HCT116 (cell line): ENCODE results near the gene IL17RD. TPM values are rescaled to one million over a fixed set of nuclear protein-coding genes. Genes with fewer than 3 reads are reported as not detected.

Experiments used
- ATAC-seq: fragments of 200-7000 bp; cut with Tn5 transposase; 2 replicates; pipeline ENCODE4 v1.9.1; 2020; ENCODE audit warnings: mild to moderate bottlenecking, moderate library complexity
- BruUV-seq: library from RNA; stranded (reverse); fragments of 400-500 nt; replicated peaks from 2 replicates; lab custom pipeline; 2021; lab: Mats Ljungman, UMichigan
- CTCF ChIA-PET: fragments of 300-600 bp; sonication (Branson Sonifier 250); formaldehyde crosslinking; loops from one replicate; lab custom pipeline; 2021; ENCODE audit warnings: antibody characterized with exemption; lab: Charles Lee
- POLR2A ChIA-PET: fragments of 300-600, 350-600 bp; sonication (Branson Sonifier 250); formaldehyde crosslinking; loops from one replicate; lab custom pipeline; 2021; ENCODE audit warnings: antibody characterized with exemption; lab: Charles Lee
- RAD21 ChIA-PET, 2 experiments: fragments of 300-600 bp; sonication (Branson Sonifier 250); formaldehyde crosslinking; loops; one replicate each; lab custom pipeline; 2023; ENCODE audit warnings: low total read pairs in 2 of 2; ENCODE audit not compliant: uncharacterized antibody in 2 of 2, unreplicated experiment in 2 of 2, low non-redundant PET in 1 of 2; lab: Charles Lee
- DNase-seq: peaks from one replicate; pipeline ENCODE4 v3.0.0-alpha.2; 2010; ENCODE audit warnings: low read depth, low spot score
- H2AFZ ChIP-seq: fragments of 200-600 bp; shearing (Covaris generic), sonication (generic); 2 replicates; pipeline ENCODE4 v1.6.1; 2017; ENCODE audit warnings: low read depth, mixed run types, mixed read lengths, antibody characterized with exemption, low read length; ENCODE audit not compliant: poor library complexity, severe bottlenecking
- H3K27ac ChIP-seq: 2 replicates; pipeline ENCODE4 v1.5.1; 2012; ENCODE audit warnings: low read depth, low read length
- H3K27me3 ChIP-seq: fragments of 200-600 bp; sonication (generic); 2 replicates; pipeline ENCODE4 v1.6.1; 2016; ENCODE audit warnings: mixed run types, low read length, mixed read lengths; ENCODE audit not compliant: insufficient read depth
- H3K36me3 ChIP-seq, 2 experiments: fragments of 200-500 bp in 1 of 2; fragments of 200-600 bp in 1 of 2; sonication (Bioruptor generic) in 1 of 2; sonication (generic) in 1 of 2; 2 replicates each; pipeline versions ENCODE4 v1.5.1 to v1.6.1; 2014 to 2016; ENCODE audit warnings: low read length in 2 of 2, inconsistent platforms in 1 of 2, mixed read lengths in 1 of 2, mixed run types in 1 of 2; ENCODE audit not compliant: insufficient read depth in 2 of 2, control insufficient read depth in 1 of 2
- H3K4me1 ChIP-seq, 2 experiments: fragments of 200-600 bp in 1 of 2; sonication (generic) in 1 of 2; 2 replicates each; pipeline versions ENCODE4 v1.5.1 to v1.6.1; 2012 to 2017; ENCODE audit warnings: low read length in 2 of 2, inconsistent platforms in 1 of 2, mild to moderate bottlenecking in 1 of 2, mixed read lengths in 1 of 2, mixed run types in 1 of 2, moderate library complexity in 1 of 2; ENCODE audit not compliant: insufficient read depth in 2 of 2, control insufficient read depth in 1 of 2
- H3K4me2 ChIP-seq: fragments of 200-600 bp; sonication (generic); 2 replicates; pipeline ENCODE4 v1.6.1; 2017; ENCODE audit warnings: mixed run types, low read length, mixed read lengths
- H3K4me3 ChIP-seq, 2 experiments: fragments of 200-600 bp in 1 of 2; sonication (generic) in 1 of 2; replicated peaks in 1 of 2; 2 replicates each; pipeline ENCODE4 v1.5.1; 2011 to 2016; ENCODE audit warnings: low read length in 2 of 2, control low read depth in 1 of 2, low read depth in 1 of 2, mild to moderate bottlenecking in 1 of 2, mixed read lengths in 1 of 2, mixed run types in 1 of 2
- H3K79me2 ChIP-seq: fragments of 200-600 bp; sonication (generic); 2 replicates; pipeline ENCODE4 v1.6.1; 2017; ENCODE audit warnings: mild to moderate bottlenecking, mixed run types, low read length, moderate library complexity, mixed read lengths; ENCODE audit not compliant: insufficient read depth
- H3K9ac ChIP-seq: fragments of 200-600 bp; sonication (generic); 2 replicates; pipeline ENCODE4 v1.6.1; 2016; ENCODE audit warnings: low read length, mixed read lengths
- H3K9me2 ChIP-seq: fragments of 200-600 bp; sonication (generic), shearing (Covaris generic); 2 replicates; pipeline ENCODE4 v1.6.1; 2017; ENCODE audit warnings: mixed run types, mild to moderate bottlenecking, moderate library complexity; ENCODE audit not compliant: insufficient read depth
- H3K9me3 ChIP-seq, 2 experiments: fragments of 200-500 bp in 1 of 2; fragments of 200-600 bp in 1 of 2; sonication (Bioruptor generic) in 1 of 2; sonication (generic) in 1 of 2; 2 replicates each; pipeline ENCODE4 v1.6.1; 2014 to 2017; ENCODE audit warnings: low read length in 2 of 2, mixed read lengths in 2 of 2, inconsistent platforms in 1 of 2, low read depth in 1 of 2, mild to moderate bottlenecking in 1 of 2, mixed run types in 1 of 2, moderate library complexity in 1 of 2; ENCODE audit not compliant: control insufficient read depth in 1 of 2, insufficient read depth in 1 of 2
- H4K20me1 ChIP-seq: fragments of 200-600 bp; sonication (generic), shearing (Covaris generic); 2 replicates; pipeline ENCODE4 v1.6.1; 2017; ENCODE audit warnings: mixed run types, mild to moderate bottlenecking, moderate library complexity; ENCODE audit not compliant: insufficient read depth
- ATF3 ChIP-seq: IDR thresholded peaks from 2 replicates; pipeline ENCODE4 v1.6.1; 2012
- POLR2AphosphoS5 ChIP-seq: IDR thresholded peaks from 2 replicates; pipeline ENCODE4 v1.6.1; 2011; ENCODE audit warnings: mild to moderate bottlenecking, low read depth, low read length, moderate library complexity
- TCF7L2 ChIP-seq: IDR thresholded peaks from 2 replicates; pipeline ENCODE4 v1.7.0; 2011; ENCODE audit warnings: borderline replicate concordance, inconsistent platforms; ENCODE audit not compliant: insufficient read depth, insufficient read length; ENCODE audit errors: extremely low read depth
- YY1 ChIP-seq: IDR thresholded peaks from 2 replicates; pipeline ENCODE4 v1.6.1; 2011; ENCODE audit warnings: low read length, low read depth, moderate library complexity, mild to moderate bottlenecking; ENCODE audit not compliant: insufficient replicate concordance; ENCODE audit errors: extremely low read depth
- ZBTB33 ChIP-seq: IDR thresholded peaks from 2 replicates; pipeline ENCODE4 v1.6.1; 2011; ENCODE audit warnings: mild to moderate bottlenecking, low read length, moderate library complexity; ENCODE audit not compliant: insufficient replicate concordance; ENCODE audit errors: extremely low read depth
- intact Hi-C: fragments of 100-400 bp; cut with micrococcal nuclease; formaldehyde crosslinking; loops from 2 replicates; pipeline ENCODE4 v1.10.0; 2022
- total RNA-seq: library from RNA; stranded (reverse); gene quantifications from one replicate; pipeline ENCODE4 v1.2.1, GENCODE V29; 2021; ENCODE audit not compliant: unreplicated experiment

The IL17RD gene
- total RNA-seq, 1 experiment from 2014 or later, result 12.3 TPM

- ChIA-PET RAD21 (interaction anchor here (0.6 to 1.2 kb wide), 2 partner anchors 8 to 15 kb away, joined by 4 to 5 read pairs; no protein-coding TSS in a partner anchor), POLR2A (interaction anchor here (1.0 to 1.3 kb wide), 2 partner anchors 8 to 55 kb away, joined by 3 to 5 read pairs; no protein-coding TSS in a partner anchor), CTCF (interaction anchor here (0.6 to 1.0 kb wide), 2 partner anchors 52 to 373 kb away, joined by 4 to 5 read pairs; no protein-coding TSS in a partner anchor)
- H3K9me2 ChIP-seq, result no peaks in the 10 kb centered on the region
- peaks cover 27% of the 10 kb centered on the region for H3K79me2 ChIP-seq
- TF ChIP-seq POLR2AphosphoS5 (peak; percentile 83), TCF7L2 (peak; percentile 98), ATF3 (no peak), YY1 (peak; percentile 2), ZBTB33 (peak; percentile 9)
- no TSS peak for BruUV-seq
- H3K36me3 ChIP-seq, result no peaks in the 10 kb centered on the region
- no peaks in the 10 kb centered on the region for H3K27me3 ChIP-seq
- intact Hi-C loops, result loop anchor here (2.0 kb wide), 2 partner anchors 19 to 53 kb away; no protein-coding TSS in a partner anchor
- DNase-seq (peak; percentile 96), ATAC-seq (peak; percentile 94)
- H3K4me1 ChIP-seq, result peaks cover 53 to 88% of the 10 kb centered on the region in 2 experiments
- no peaks in the 10 kb centered on the region for H4K20me1 ChIP-seq
- H2AFZ ChIP-seq, result no peak within 1 kb of the TSS
- no peaks in the 10 kb centered on the region for H3K9me3 ChIP-seq
- peak within 1 kb of the TSS; percentile 85 for H3K4me2 ChIP-seq
- H3K27ac ChIP-seq, result peak within 1 kb of the TSS; percentile 81
- peak within 1 kb of the TSS; percentile 25 to 54 for H3K4me3 ChIP-seq
- H3K9ac ChIP-seq, result peak within 1 kb of the TSS; percentile 64
These were observed 104.9 kb downstream of the IL17RD start, which contains the start of gene SPATA12 for GRCh38 chr3:57060089-57060821. SPATA12 (plus strand) TSS chr3:57060664; CDS start chr3:57073695, 13,031 bp downstream.
